A172 (cell line): Measurements from ENCODE around the gene FAAP100. TPM values are rescaled to one million over a fixed set of nuclear protein-coding genes. Genes with fewer than 3 reads are reported as not detected.
A peak's percentile ranks its signal among the peaks of the same experiment; 100 is the strongest.

Experiments
- DNase-seq: peaks from one replicate; pipeline ENCODE4 v3.0.0-alpha.2; 2015; ENCODE audit warnings: low spot score
- total RNA-seq: library from RNA; depleted of rRNA; stranded (reverse); fragments of >200 nt; shearing (Covaris generic); gene quantifications from 2 replicates; pipeline ENCODE4 v1.2.3, GENCODE V29; 2014

FAAP100 gene
- total RNA-seq, 1 experiment from 2014 or later: 39.9 TPM

GRCh38 chr17:81512562-81513371, 39.4 kb downstream of the FAAP100 start, which contains the start of gene ACTG1:
ACTG1 (minus strand) TSS chr17:81512799; CDS start chr17:81512354, 445 bp downstream.
- peak; percentile 87 for DNase-seq

DNA sequence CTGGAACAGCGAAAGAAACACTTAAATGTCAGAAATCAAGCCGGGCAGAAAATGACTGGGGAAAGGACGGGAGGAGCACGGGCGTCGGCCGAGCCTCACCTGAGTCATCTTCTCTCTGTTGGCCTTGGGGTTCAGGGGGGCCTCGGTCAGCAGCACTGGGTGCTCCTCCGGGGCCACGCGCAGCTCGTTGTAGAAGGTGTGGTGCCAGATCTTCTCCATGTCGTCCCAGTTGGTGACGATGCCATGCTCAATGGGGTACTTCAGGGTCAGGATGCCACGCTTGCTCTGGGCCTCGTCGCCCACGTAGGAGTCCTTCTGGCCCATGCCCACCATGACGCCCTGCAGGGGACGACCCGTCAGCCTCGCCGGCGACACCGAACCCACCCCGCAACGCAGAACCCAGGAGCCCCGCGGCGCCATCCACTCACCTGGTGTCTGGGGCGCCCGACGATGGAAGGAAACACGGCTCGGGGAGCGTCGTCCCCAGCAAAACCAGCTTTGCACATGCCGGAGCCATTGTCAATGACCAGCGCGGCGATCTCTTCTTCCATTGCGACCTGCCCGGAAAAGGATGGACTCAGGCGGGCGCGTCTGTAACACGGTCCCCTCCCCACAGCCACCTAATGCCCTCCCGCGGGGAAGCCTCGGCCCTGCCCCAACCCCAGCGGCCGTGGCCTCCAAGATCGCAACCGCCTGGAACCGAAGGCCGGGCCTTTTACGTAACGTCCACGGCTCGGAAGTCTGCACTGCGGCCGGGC, 40.2 kb downstream of the FAAP100 start:
- peak; percentile 46 for DNase-seq

DNA sequence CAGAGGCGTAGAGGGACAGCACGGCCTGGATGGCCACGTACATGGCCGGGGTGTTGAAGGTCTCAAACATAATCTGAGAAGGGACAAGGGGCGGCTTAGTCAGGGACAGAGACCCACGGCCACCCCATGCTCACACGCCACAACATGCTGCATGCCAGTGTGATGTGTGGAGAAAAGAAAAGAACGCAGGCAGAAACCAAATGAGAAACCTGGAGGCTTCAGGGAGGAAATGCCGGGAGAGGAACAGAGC, 40.7 kb downstream of the FAAP100 start:
- DNase-seq: no peak

GRCh38 chr17:81510785-81511553, 41.2 kb downstream of the FAAP100 start:
- no peak for DNase-seq

GRCh38 chr17:81509972-81510784, 42.0 kb downstream of the FAAP100 start:
- no peak for DNase-seq

DNA sequence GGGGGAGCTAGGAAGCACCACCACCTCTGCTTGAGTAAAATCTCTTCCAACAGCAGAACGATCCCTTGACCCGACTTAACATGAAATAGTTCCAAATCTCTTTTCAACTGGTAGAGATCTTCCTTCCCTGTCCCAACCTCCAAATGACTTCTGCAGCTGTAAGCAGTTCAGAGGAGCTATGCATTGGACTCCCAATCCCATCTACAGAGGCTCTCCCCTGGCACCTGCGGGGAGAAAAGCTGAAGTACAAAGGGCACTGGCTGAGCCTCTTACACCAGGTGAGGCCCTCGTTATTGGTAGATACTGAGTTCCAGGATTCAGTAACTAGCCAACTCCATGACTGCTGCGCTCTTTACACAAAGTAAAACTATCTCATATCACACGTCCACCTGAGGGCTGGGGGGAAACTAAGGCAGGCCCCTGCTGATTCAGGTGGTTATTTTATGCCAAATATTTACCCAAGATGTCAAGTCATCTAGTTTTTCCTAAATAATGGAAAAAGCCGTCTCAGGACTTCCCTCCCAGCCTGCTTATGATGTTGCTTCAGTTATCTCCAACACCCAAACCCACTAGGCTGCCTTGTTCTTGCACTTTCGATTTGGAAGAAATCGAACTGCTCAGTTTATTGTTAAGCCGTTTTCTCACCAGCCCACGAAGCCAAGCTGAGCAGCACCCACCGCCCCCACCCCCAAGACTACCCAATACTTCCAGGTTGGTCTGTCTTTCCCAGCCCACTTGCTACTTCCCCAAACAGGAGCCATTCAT, 42.8 kb downstream of the FAAP100 start:
- no peak for DNase-seq

DNA sequence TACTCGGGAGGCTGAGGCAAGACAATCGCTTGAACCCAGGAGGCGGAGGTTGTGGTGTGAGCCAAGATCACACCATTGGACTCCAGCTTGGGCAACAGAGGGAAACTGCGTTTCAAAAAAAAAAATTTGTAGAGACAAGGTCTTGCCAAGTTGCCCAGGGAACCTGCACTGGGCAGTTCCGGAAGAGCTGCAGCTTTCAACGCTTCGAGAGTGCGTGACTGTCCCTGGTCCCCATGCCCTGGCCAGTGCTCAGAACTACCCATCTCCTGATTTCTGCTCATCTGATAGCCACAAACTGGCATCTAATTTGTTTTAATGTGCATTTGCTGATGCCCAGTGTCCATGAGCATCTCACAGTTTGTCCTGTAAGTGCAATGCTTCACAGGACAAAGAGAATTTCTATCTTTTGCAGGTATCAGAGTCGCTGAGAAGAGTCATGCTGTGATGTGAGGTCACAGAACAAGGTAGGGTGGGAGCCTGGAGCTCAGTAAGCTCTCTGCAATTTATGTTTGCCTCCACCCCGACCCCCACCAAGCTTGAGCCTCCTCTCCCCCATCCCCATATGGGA, 43.4 kb downstream of the FAAP100 start:
- peak; percentile 40 for DNase-seq

GRCh38 chr17:81503619-81504018, 48.5 kb downstream of the FAAP100 start:
- DNase-seq: no peak

GRCh38 chr17:81502471-81503017, 49.6 kb downstream of the FAAP100 start:
- no peak for DNase-seq

GRCh38 chr17:81500047-81500446, 52.1 kb downstream of the FAAP100 start:
- DNase-seq: no peak

GRCh38 chr17:81499601-81499970, 52.6 kb downstream of the FAAP100 start:
- no peak for DNase-seq

DNA sequence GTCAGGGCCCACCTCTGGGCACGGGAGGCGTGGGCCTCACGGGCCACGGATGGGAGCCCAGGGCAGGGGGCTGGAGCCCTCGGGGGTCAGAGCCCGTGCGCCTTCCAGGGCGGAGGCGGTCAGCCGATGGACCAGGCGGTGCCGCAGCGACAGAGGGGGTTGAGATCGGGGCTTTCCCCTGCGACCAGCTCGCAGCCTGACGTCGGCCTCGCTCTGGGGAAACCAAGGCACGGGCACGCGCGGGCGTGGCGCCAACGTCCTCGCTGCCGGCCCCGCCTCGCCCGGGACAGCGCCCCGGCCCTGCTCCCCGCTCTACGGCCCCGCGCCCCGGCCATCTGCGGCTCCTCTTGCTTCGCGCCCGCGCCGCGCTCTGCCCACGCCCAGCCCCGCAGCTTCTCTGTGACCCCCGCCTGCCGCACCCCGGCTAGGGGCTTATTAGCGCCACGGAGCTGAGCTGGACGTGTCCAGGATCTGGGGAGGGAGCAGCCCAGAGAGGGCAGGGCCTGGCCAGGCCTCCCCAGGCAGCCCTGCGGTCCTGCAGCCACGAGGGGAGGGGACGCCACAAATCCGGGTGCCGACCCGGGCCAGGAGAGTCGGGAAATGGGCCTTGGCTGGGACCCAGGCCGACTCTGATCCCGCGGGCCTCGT, 53.1 kb downstream of the FAAP100 start:
- no peak for DNase-seq

DNA sequence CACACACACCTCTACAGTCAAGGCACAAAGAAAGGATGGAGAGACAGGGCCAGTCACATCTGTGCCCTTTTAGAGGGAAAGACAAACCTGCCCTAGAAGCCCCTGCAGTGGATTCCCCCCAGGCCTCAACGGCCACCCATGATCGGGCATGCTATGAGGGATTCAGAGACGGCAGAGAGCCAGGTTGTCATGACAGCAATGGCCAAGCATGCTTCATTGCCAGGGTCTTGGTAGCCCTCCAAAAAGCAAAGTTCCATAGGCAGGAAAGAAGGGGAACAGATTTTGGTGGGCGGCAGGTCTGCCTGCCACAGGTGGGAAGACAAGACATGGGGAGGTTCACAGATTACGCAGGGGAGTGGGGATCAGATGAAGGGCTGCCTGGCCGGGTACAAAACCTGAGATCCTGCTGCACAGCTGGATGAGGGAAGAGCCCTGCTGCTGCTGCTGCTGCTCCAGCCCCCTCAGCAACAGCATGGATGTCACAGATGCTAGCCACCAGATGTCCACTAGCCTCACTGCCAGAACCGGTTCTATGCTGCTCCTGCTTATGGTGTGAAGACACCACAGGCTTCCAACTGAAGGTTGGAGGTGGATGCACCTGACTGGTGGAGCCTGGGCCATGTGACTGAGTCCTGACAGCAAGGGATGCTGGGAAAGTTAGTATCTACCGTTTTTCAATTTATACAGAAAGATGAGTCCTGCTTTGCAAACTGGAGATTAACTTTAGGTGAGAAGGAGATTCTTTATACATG, 57.4 kb downstream of the FAAP100 start:
- DNase-seq: no peak

DNA sequence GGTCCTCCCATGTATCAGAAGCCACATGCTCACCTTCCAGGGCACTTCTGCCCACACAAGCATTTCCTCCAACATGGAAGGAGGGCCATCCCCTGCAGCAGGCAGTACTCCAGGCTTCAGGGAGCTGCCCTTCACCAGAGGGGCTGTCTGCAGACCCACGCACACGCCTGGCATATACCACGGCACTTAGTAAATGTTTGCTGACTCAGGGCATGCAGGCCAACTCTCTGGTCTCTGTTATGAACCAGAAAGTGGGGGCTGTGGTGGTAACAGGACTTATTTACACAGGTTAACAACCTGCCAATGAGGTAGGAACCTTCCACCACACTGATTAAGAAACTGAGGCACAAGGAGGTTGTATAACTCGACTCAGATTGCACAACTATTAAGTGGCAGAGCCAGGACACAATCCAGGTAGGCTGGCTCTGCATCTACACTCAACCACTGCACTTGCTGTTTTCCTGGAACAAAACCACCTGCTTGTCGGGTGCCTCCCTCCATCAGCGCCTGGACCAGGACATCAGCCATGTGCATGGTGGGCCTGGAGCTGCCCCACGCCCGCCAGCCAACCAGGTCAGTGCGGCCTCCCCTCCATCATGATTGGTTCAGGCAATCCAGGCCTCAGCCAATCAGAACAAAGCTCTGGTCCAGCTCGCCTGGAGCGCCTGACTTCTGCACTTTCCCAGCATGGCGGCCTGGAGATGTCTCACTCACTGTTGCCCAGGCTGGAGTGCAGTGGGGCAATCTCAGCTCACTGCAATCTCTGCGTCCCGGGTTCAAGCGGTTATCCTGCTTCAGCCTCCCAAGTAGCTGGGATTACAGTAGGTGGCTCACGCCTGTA, 58.7 kb downstream of the FAAP100 start:
- no peak for DNase-seq

- no peak for DNase-seq
These were observed 59.4 kb downstream of the FAAP100 start for GRCh38 chr17:81492706-81493105.

- DNase-seq: no peak
These were observed 60.0 kb downstream of the FAAP100 start for GRCh38 chr17:81492202-81492601.

DNA sequence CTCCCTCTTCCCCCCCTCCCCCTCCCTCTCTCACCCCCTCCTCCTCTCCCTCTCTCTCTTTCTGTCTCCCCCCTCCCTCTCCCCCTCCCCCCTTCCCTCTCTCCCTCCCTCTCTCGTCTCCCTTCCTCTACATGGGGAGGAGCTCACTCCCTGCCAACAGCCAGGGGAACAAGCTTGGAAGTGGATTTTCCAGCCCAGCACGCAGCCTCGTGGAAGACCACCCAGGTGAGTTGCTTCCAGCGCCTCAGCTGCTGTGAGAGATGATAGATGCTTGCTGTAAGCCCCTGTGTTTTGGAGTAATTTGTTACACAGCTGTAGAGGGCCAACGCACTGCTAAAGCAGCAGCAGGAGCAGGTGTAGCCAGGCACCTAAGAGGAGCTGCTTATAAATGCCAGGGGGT, 60.4 kb downstream of the FAAP100 start:
- DNase-seq: no peak

- no peak for DNase-seq
These were observed 61.0 kb downstream of the FAAP100 start for GRCh38 chr17:81491181-81491581.
